ENCODE results near the gene PIK3R6. TPM values are rescaled to one million over a fixed set of nuclear protein-coding genes. Genes with fewer than 3 reads are reported as not detected.
A peak's percentile ranks its signal among the peaks of the same experiment; 100 is the strongest.

PIK3R6 gene
- total RNA-seq, 1 donor from 2014 or later = not detected

DNA sequence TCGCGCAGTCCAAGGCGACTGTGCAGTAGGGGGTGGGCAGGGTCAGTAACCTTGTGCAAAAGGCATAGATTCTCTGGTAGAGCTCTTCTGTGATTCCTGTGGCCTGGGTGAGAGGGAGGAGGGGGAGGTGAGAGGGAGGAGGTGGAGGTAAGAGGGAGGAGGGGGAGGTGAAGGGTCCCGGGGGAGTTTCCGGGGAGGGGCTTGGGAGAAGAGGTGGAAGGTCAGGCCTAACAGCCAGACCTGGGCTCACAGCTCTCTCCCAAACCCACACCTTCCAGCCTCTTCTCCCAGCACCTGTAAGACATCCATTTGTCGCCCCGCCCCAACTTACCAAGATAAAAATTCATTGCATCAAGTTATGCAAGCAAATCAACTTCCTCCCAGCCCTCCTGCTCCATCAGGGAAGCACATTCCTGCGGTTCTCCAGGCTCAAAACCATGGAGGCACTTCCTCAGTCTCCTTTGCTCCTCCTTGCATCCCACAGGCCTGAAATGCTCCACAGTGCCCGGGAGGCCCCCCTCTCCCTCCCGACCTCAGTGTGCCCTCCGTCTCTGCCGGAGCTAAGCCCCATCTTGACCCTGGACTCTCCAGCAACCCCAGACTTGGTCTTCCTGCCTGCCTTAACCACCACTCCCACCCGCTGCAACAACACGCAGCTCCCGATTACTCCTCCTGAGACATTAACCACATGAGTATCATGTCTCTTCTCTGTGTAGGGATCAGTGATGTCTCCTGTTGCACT, 30.5 kb downstream of the PIK3R6 start:
- H3K36me3 Mint-ChIP-seq (ENCODE audit: unreplicated experiment) = no peaks in the 10 kb centered on the region
- H3K4me1 Mint-ChIP-seq (ENCODE audit: unreplicated experiment) = no peaks in the 10 kb centered on the region
- TF ChIP-seq, protein P1, sequence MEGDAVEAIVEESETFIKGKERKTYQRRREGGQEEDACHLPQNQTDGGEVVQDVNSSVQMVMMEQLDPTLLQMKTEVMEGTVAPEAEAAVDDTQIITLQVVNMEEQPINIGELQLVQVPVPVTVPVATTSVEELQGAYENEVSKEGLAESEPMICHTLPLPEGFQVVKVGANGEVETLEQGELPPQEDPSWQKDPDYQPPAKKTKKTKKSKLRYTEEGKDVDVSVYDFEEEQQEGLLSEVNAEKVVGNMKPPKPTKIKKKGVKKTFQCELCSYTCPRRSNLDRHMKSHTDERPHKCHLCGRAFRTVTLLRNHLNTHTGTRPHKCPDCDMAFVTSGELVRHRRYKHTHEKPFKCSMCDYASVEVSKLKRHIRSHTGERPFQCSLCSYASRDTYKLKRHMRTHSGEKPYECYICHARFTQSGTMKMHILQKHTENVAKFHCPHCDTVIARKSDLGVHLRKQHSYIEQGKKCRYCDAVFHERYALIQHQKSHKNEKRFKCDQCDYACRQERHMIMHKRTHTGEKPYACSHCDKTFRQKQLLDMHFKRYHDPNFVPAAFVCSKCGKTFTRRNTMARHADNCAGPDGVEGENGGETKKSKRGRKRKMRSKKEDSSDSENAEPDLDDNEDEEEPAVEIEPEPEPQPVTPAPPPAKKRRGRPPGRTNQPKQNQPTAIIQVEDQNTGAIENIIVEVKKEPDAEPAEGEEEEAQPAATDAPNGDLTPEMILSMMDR (IDR thresholded peaks at IDR 0.05) = no peak
- peaks cover 14% of the 10 kb centered on the region for H3K27me3 Mint-ChIP-seq (ENCODE audit: unreplicated experiment)
- no peak overlapping the region for H3K27ac Mint-ChIP-seq (ENCODE audit: unreplicated experiment)
- no peak overlapping the region for H3K4me3 Mint-ChIP-seq (ENCODE audit: unreplicated experiment)
- DNase-seq (ENCODE audit: extremely low spot score, unreplicated experiment) = peak; percentile 68
- no peaks in the 10 kb centered on the region for H3K9me3 Mint-ChIP-seq (ENCODE audit: unreplicated experiment)

DNA sequence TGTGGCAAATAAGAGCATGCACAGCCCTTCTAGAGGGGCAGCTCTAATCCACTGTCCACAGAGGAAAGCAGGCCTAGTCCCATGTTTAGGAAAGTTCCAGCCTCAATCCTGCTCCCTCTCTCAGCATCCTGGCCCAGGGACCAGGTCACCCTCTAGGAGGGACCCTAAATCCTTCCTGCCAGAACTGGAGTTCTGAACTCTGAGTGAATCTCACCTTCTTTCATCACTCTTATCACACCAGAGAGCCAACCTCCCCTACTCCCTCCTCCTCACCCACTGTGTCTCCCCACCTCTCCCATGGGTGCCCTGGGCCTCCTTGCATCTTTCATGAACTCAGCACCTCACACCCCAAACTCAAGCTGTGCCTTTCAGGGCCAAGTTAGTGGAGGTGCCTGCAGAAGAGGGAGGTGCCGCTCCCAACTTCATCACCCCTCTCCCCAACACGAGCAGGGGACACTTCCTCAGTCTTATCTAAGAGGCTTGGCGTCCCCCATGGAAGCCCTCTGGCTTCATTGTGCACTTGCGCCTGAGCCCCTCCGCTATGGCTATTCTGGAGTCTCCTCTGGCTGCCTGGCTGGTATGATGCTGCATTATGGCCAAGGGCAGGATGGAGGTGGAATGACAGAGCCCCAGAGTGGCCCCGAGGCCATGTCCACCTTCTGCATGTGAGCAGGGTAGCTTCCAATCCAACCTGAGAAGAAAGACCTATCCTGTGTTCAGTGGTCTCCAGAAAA, 31.7 kb downstream of the PIK3R6 start:
- Mint-ChIP-seq H3K9me3 (ENCODE audit: unreplicated experiment) (no peaks in the 10 kb centered on the region), H3K36me3 (ENCODE audit: unreplicated experiment) (no peaks in the 10 kb centered on the region), H3K27me3 (ENCODE audit: unreplicated experiment) (peaks cover 11% of the 10 kb centered on the region), H3K27ac (ENCODE audit: unreplicated experiment) (no peak overlapping the region), H3K4me1 (ENCODE audit: unreplicated experiment) (no peaks in the 10 kb centered on the region), H3K4me3 (ENCODE audit: unreplicated experiment) (no peak overlapping the region)
- DNase-seq (ENCODE audit: extremely low spot score, unreplicated experiment) = peak; percentile 68
- TF ChIP-seq, protein P1 (IDR thresholded peaks at IDR 0.05) = no peak

DNA sequence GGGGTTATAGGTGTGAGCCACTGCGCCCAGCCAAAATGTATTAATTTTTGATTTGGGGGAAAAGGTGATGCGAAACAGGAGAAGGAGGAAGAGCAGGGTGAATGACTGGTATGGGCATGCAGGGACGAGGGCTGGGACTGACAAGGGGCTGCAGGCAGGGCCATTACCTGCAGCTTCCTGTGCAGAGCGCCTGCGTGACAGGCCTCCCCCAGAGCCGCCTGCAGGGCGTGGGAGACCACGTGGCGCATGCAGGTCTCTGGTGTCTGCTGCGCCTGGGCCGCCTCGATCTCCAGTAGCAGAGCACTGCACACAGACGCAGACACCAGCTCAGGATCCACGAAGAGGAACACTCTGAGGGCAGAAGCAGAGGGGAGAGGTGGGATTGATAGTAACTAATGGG, 32.4 kb downstream of the PIK3R6 start:
- TF ChIP-seq, protein P1 (IDR thresholded peaks at IDR 0.05) = no peak
- Mint-ChIP-seq H3K4me1 (ENCODE audit: unreplicated experiment) (no peaks in the 10 kb centered on the region), H3K27me3 (ENCODE audit: unreplicated experiment) (peaks cover 11% of the 10 kb centered on the region), H3K4me3 (ENCODE audit: unreplicated experiment) (no peak overlapping the region), H3K27ac (ENCODE audit: unreplicated experiment) (no peak overlapping the region), H3K9me3 (ENCODE audit: unreplicated experiment) (no peaks in the 10 kb centered on the region), H3K36me3 (ENCODE audit: unreplicated experiment) (no peaks in the 10 kb centered on the region)
- DNase-seq (ENCODE audit: extremely low spot score, unreplicated experiment) = peak; percentile 75

DNA sequence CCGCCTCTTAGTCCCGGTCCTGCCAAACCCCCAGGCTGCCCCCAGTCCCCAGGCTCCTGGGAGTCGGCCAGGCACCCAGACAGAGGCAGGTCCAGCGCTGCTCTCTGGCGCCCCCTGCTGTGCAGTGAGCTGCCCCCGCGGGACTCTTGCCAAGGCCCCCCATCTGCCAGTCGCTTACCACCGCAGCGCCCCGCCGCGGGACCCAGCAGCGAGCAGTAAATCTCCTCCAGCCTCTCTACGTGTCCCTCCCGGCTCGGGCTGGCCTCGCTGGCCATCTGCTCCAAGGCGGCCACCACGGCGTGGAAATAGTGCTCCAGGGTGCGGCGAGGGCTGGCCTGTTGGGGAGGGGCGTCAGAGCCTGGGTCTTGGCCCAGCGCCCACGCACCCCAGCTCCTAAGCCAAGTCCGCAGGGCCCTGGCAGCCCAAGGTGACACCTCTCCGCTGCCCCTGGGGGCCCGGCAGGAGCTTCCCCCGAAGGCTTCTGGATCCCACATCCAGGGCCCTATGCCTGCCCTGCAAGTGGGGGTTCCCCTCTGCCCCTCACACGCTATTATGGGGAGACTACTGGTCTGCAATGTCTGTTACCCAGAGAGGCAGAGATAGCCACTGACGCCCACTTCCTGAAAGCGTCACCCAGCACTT, 34.6 kb downstream of the PIK3R6 start:
- no peak overlapping the region for H3K27ac Mint-ChIP-seq (ENCODE audit: unreplicated experiment)
- H3K9me3 Mint-ChIP-seq (ENCODE audit: unreplicated experiment) = no peaks in the 10 kb centered on the region
- peak; percentile 84 for DNase-seq (ENCODE audit: extremely low spot score, unreplicated experiment)
- peaks cover 9% of the 10 kb centered on the region for H3K27me3 Mint-ChIP-seq (ENCODE audit: unreplicated experiment)
- H3K4me3 Mint-ChIP-seq (ENCODE audit: unreplicated experiment) = no peak overlapping the region
- no peaks in the 10 kb centered on the region for H3K36me3 Mint-ChIP-seq (ENCODE audit: unreplicated experiment)
- H3K4me1 Mint-ChIP-seq (ENCODE audit: unreplicated experiment) = no peaks in the 10 kb centered on the region
- TF ChIP-seq, protein P1 (IDR thresholded peaks at IDR 0.05) = peak; percentile 47

All from osteocyte (in vitro differentiated cells).